Large intestine (tissue), 3 donors: Measurements from ENCODE around the gene ITPKB. TPM values are rescaled to one million over a fixed set of nuclear protein-coding genes. Genes with fewer than 3 reads are reported as not detected.
"Not testable (repeated sequence)": the region's sequence is repeated elsewhere in the genome, so short reads cannot be mapped to it uniquely, and the experiment has no call there.

Source experiments
- DNase-seq, 2 donors: peaks; one replicate each; pipeline versions ENCODE4 v3.0.0 to v3.0.0-alpha.2; 2013
- H3K27ac ChIP-seq: one replicate; pipeline ENCODE4 v1.5.1; 2013; ENCODE audit warnings: low read length
- H3K27me3 ChIP-seq: 2 replicates; pipeline ENCODE4 v1.6.1; 2013; ENCODE audit warnings: low read length; ENCODE audit not compliant: control insufficient read depth, insufficient read depth
- H3K36me3 ChIP-seq: 2 replicates; pipeline ENCODE4 v1.6.1; 2013; ENCODE audit warnings: low read length; ENCODE audit not compliant: control insufficient read depth, insufficient read depth
- H3K4me1 ChIP-seq: one replicate; pipeline ENCODE4 v1.6.1; 2013; ENCODE audit warnings: low read length; ENCODE audit not compliant: control insufficient read depth, insufficient read depth
- H3K4me3 ChIP-seq: one replicate; pipeline ENCODE4 v1.5.1; 2013; ENCODE audit warnings: low read length
- H3K9me3 ChIP-seq: one replicate; pipeline ENCODE4 v1.6.1; 2013; ENCODE audit warnings: mild to moderate bottlenecking, low read depth, low read length, moderate library complexity; ENCODE audit not compliant: control insufficient read depth
- WGBS: methylation state at CpG from one replicate; pipeline ENCODE4 v1.1.5; 2013; ENCODE audit warnings: low lambda C conversion rate; ENCODE audit not compliant: insufficient coverage; 5-methylcytosine and 5-hydroxymethylcytosine counted together
- polyA plus RNA-seq: library from polyadenylated mRNA; unstranded; fragments of 120-200 nt; gene quantifications from one replicate; pipeline ENCODE4 v1.2.1, GENCODE V29; 2013

The ITPKB gene
- polyA plus RNA-seq, 1 donor = 13.0 TPM

GRCh38 chr1:226644541-226645176 is 94.4 kb downstream of the ITPKB start:
- Histone ChIP-seq H3K27me3 (no peaks in the 10 kb centered on the region), H3K36me3 (peaks cover 47% of the 10 kb centered on the region), H3K27ac (no peak overlapping the region), H3K4me3 (no peak overlapping the region), H3K4me1 (peaks cover 7% of the 10 kb centered on the region), H3K9me3 (no peaks in the 10 kb centered on the region)
- WGBS = no CpG with 5 or more reads among the region's 10 CpGs
- no peak for DNase-seq

GRCh38 chr1:226643611-226644540 is 95.2 kb downstream of the ITPKB start:
- DNase-seq = no peak
- H3K36me3 ChIP-seq = peaks cover 51% of the 10 kb centered on the region
- H3K4me3 ChIP-seq = no peak overlapping the region
- H3K27ac ChIP-seq = no peak overlapping the region
- H3K27me3 ChIP-seq = no peaks in the 10 kb centered on the region
- H3K9me3 ChIP-seq = no peaks in the 10 kb centered on the region
- WGBS = no CpG with 5 or more reads among the region's 18 CpGs
- peaks cover 7% of the 10 kb centered on the region for H3K4me1 ChIP-seq

- no peak overlapping the region for H3K4me3 ChIP-seq
- DNase-seq = peak in 1 of 2 donors; percentile 43
- H3K27ac ChIP-seq = no peak overlapping the region
- peaks cover 52% of the 10 kb centered on the region for H3K36me3 ChIP-seq
- H3K4me1 ChIP-seq = peaks cover 7% of the 10 kb centered on the region
- no CpG with 5 or more reads among the region's 9 CpGs for WGBS
- H3K9me3 ChIP-seq = no peaks in the 10 kb centered on the region
- H3K27me3 ChIP-seq = no peaks in the 10 kb centered on the region
These were observed 95.9 kb downstream of the ITPKB start for GRCh38 chr1:226643177-226643576.

GRCh38 chr1:226642421-226642820 is 96.7 kb downstream of the ITPKB start:
- no peak overlapping the region for H3K4me3 ChIP-seq
- no peak overlapping the region for H3K27ac ChIP-seq
- H3K9me3 ChIP-seq = no peaks in the 10 kb centered on the region
- no peak for DNase-seq
- peaks cover 46% of the 10 kb centered on the region for H3K36me3 ChIP-seq
- peaks cover 7% of the 10 kb centered on the region for H3K4me1 ChIP-seq
- WGBS = no CpG with 5 or more reads among the region's 8 CpGs
- no peaks in the 10 kb centered on the region for H3K27me3 ChIP-seq

- no CpG with 5 or more reads among the region's 23 CpGs for WGBS
- no peaks in the 10 kb centered on the region for H3K27me3 ChIP-seq
- no peaks in the 10 kb centered on the region for H3K9me3 ChIP-seq
- DNase-seq = no peak
- H3K4me1 ChIP-seq = peaks cover 7% of the 10 kb centered on the region
- H3K36me3 ChIP-seq = peaks cover 46% of the 10 kb centered on the region
- no peak overlapping the region for H3K4me3 ChIP-seq
- no peak overlapping the region for H3K27ac ChIP-seq
These were observed 97.3 kb downstream of the ITPKB start for GRCh38 chr1:226641671-226642231.

DNA sequence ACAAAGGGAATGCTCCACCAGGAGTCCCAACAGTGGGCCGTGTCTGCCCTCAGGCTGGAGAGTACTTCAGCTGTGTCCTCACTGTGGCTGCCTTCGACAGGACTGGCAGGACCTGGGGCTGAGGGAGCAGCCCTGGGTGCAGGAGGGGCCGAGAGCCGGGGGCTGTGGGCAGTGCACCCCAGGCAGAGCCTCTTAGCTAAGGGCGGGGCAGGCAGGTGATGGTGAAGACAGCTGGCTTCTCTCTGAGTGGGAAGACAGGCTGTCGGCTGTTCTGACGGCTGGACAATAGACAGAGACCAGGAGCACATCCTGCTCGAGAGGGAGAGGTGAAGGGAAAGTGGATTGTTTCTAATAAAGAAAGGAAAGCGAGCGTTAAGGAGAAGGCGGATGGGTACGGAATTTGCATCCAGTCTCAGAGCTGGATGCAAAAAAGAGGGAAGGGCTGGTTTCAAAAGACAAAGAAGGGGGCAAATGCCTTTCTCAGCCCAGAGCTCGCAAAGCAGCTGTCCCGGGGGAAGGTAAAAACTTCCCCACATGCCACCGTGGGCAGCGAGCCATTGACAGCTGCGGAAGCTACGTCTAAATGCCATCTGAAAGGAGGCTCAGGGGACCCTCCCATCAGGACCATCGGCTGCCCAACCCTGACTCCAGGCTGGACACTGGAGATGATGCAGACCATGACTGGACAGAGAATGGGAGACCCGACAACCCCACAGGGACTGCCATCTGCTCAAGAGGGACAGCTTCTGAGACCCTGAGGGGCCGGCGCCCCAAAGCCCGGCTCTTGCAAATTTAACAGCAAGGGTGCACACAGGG is 98.6 kb downstream of the ITPKB start:
- DNase-seq = no peak
- peaks cover 46% of the 10 kb centered on the region for H3K36me3 ChIP-seq
- H3K4me1 ChIP-seq = peaks cover 7% of the 10 kb centered on the region
- WGBS = 84% methylated on average over 5 of the region's 23 CpGs
- no peaks in the 10 kb centered on the region for H3K9me3 ChIP-seq
- H3K27me3 ChIP-seq = no peaks in the 10 kb centered on the region
- H3K27ac ChIP-seq = no peak overlapping the region
- no peak overlapping the region for H3K4me3 ChIP-seq

- H3K4me3 ChIP-seq = no peak overlapping the region
- H3K27ac ChIP-seq = no peak overlapping the region
- H3K27me3 ChIP-seq = no peaks in the 10 kb centered on the region
- no peak for DNase-seq
- H3K4me1 ChIP-seq = peaks cover 7% of the 10 kb centered on the region
- peaks cover 42% of the 10 kb centered on the region for H3K36me3 ChIP-seq
- H3K9me3 ChIP-seq = no peaks in the 10 kb centered on the region
- 100% methylated on average over 3 of the region's 18 CpGs for WGBS
These were observed 99.4 kb downstream of the ITPKB start for GRCh38 chr1:226639631-226640061.

GRCh38 chr1:226639206-226639605 is 99.9 kb downstream of the ITPKB start:
- H3K9me3 ChIP-seq, H3K27me3 ChIP-seq, H3K4me3 ChIP-seq, DNase-seq, H3K4me1 ChIP-seq, H3K27ac ChIP-seq: not testable (repeated sequence)
- WGBS = no CpG with 5 or more reads among the region's 8 CpGs
- peaks cover 41% of the 10 kb centered on the region for H3K36me3 ChIP-seq

DNA sequence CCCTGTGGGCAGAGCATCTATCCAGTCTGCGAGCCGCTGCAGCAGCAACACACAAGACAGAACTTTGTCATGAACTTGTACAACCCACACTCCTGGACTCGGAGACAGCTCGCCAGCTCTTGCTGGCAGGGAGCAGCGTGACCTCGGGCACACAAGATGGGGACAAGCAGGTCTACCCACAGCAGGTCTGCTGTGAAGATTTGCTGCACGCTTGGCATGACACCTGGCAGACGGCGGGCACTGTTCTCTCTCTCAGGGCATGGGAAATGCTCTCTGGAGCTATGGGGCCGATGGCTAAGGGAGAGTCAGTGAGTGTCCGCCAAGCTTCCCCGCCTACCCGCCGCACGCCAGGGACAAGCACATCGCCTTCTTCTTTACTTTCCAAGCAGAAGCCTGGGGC is 100.5 kb downstream of the ITPKB start:
- Histone ChIP-seq H3K4me1 (peaks cover 5% of the 10 kb centered on the region), H3K9me3 (no peaks in the 10 kb centered on the region), H3K36me3 (peaks cover 41% of the 10 kb centered on the region), H3K27ac (no peak overlapping the region), H3K27me3 (no peaks in the 10 kb centered on the region), H3K4me3 (no peak overlapping the region)
- 100% methylated on average over 1 of the region's 16 CpGs for WGBS
- DNase-seq = no peak
